ENCODE measurements around the gene ACP3.

DNA sequence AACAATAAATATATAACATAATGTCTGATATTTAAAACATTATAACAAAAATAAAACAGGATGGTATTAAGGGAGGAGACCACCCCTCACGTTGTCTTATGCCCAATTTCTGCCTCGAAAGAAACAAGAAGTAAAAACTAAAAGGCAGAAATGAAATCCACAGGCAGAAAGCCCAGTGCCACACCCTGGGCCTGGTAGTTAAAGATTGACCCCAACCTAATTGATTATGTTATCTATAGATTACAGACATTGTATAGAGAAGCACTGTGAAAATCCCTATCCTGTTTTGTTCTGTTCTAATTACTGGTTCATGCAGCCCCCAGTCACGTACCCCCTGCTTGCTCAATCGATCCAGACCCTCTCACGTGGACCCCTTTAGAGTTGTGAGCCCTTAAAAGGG, 22.3 kb upstream of the ACP3 start:
- TF ChIP-seq CTCF (IDR thresholded peaks at IDR 0.05) (no peak), POLR2A (IDR thresholded peaks at IDR 0.05) (no peak)
